ENCODE data around the gene AGAP1.
"Not testable (repeated sequence)": the region's sequence is repeated elsewhere in the genome, so short reads cannot be mapped to it uniquely, and the experiment has no call there.

AGAP1 gene

DNA sequence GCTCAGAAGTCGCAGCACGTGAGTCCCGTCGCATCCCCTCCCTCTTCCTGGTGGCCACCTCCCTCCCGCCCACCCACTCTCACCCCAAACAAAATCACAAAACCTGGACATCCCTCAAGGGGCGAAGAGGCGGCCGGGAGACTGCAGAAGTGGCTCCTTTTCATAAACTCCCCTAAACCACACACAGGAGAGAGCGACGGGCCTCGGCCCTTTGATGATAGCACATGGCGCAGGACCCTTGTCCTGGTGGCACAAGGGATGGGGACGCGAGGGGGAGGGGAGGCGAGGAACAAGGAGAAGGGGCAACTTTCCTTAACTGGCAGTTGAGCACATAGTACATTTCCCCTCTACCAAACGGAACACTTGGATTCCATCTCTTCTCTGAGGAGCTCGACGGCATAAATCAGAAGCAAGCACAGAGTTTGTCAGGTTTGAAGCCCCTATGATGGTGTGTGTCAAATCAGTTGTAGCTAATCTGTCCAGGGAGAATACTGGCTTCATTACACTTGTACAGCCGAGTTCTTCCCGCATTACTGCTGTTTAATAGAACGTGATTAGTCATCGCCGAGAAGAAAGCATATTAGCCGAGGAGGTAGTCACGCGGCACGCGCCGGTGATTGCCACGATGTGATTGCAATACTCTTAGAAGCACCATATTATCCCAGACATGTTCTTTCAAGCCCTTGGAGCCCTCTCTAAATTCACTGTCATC lies 630.5 kb downstream of the AGAP1 start:
- DNase-seq = no peak

DNA sequence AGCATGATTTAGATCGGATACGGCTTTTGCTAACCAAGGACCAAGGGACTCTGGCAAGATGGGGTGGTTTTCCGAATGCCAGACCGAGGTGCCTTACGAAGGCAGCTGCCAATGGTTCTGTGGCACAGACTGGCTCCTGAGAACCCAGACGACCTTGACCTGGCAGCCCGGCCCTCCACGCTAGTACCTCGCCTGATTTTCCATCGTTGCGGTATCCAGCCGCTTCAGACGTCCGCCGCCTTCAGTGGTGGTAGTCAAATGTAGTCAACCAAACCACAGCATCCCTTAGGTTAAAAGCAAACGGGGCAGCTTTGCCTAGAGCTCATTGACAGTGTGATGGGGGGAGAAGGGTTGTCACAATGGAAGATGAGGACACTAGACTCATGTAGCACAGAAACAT lies 631.7 kb downstream of the AGAP1 start:
- DNase-seq = no peak

DNA sequence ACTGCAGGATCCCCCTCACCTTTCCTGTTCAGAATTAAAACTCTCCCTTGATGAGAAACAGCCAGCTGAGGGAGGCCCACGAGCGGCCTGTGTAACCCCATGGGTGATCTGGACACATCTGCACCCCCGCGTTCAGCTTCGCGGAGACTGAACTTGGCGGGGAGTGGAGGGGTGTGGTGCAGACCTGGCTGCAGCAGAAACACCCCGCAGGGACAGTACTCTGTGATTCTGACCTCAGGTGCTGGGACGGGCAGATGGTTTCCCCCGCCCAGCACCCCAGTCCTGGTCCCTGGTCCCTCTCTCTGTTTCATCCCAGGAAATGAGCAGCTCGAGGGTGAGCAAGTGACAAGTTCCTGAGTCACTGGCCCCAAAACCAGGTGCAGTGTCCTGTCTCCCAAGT lies 633.2 kb downstream of the AGAP1 start:
- no peak for DNase-seq

DNA sequence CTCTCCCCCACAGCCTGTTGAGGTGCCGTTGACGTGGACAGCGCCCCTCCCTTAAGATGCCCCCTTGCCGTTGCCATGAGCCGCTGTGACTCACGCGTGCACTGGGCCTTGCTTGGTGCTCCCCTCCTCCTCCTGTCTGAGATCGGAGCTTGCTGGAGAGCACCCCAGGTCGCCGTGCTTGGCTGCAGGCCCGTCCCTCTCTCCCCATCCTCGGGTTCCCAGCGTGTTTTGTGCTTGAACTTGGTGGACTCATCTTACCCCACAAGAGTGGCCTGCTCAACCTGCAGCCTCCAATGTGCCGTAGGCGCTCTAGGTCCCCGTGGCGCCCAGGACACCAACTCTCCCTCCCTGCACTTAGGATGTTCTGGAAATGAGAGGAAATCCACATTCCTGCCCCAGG lies 634.5 kb downstream of the AGAP1 start:
- no peak for DNase-seq

DNA sequence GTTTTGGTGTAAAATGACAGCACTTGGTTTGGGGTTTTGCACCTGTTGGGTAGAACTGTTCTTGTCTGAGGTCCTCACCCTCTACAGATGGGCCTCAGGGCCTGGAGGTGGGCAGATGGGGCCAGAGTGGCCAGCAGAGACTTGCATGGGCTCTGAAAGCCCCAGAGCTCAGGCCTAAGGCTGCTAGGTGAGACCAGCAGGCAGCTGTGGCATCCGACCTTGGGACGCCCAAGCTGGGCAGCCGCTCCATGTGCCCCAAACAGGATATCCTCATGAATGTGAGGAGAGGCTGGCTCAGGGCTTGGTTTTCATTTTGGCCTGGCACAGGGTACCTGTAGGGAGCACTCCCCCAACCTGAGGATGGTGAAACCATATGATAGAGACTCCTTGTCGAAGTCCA lies 636.1 kb downstream of the AGAP1 start:
- no peak for DNase-seq

DNA sequence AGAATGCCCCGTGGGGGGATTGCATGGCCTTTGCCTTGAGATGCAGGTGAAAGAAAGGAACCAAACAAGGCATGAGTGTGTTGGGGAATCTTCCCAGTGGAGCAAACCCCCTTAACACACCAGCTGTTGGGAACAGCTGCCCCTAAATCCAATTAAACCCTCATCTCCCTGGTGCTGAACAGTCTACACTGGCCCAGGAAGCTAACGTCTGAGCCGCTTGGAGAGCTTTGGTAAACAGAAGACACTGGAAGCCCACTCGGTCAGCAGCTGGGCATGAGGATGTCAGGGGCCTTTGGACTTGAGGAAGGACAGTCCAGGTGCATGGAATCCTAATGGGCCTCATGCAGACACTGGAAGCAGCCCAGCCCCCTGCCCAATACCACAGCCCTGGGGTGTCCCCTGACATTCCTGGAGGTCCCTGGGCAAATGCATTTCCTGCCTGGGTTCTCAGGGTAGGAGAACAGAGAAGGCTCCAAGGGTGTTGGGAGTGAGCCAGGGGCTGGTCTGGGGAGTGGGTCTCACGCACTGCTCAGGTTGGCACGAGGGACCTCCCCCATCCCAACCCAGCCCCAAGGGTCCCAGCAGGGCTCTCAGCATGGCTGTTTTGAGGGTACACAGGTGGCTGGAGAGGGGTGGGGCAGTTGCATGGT lies 636.6 kb downstream of the AGAP1 start:
- no peak for DNase-seq

DNA sequence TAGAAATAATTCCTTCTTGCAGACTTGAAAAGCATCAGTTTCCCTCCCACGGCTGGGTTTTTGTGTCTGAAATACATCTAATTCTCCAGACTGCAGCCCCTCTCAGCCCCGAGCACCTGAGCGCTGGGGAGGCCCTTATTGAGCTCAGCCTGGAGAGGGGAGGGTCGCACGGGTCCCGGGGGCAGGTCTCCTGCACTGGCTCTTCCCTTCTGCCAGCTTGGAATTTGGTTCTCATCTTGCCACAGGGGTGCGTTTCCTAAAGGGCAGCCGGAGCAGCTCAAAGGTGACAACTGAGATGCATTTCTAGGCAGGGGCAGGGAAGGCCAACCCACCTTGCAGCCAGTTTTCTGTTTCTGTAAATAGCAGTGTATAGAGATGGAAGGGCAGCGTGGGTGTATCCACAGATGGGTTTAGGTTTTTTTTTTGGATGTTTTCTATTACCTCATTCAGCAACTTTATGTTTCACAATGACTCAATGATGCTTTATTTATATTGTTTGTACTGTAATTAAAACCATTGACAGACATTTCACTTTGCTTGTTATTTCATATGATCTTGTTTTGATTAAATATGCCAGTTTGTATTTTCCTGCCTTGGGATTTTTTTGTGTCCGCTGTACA lies 637.3 kb downstream of the AGAP1 start:
- DNase-seq = no peak

DNA sequence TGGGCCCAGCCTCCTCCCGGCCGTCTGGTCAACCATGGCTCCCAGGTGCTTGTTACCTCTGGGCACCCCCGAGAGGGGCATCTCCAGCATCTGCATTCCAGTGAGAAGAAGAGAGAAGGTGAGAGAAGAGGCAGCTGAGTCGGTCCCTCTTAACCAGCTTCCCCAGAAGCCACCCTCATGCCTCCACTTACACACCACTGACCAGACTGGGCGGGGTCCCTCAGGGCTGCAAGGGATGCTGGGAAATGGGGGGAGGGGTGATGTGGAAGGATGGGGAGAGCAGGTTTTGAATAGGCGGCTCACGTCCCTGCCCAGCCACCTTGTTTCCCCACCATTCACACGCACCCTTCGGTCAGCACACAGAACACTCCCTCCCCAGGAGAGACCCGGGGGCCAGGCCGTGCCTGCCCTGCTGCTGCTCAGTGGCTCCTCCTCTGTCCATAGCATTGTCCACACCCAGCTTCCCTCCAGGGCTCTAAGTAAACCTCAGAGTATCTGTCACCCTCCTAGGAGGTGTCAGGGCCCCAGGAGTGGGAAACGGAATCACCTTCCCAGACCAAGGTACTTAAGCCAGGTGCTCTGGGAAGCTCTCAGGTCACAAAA lies 639.7 kb downstream of the AGAP1 start:
- DNase-seq = no peak

DNA sequence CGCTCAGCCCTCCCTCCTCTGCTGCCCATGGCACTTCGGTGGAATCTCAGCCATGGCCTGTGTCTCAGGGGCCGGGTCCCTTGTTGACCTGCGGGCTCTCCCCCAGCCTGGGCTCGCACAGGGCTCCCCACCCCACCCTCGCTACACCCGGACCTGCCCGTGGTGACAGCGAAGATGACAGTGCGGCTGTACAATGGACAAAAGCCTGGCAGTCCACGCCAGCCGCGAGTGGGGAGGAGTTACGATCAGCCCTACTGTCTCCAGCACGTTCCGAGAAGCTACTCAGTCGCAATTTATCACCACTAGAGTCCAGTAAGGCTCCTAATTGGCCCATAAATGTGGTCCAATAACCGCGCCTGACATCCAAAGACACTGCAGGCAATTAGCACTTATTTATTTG lies 642.7 kb downstream of the AGAP1 start:
- DNase-seq = no peak

DNA sequence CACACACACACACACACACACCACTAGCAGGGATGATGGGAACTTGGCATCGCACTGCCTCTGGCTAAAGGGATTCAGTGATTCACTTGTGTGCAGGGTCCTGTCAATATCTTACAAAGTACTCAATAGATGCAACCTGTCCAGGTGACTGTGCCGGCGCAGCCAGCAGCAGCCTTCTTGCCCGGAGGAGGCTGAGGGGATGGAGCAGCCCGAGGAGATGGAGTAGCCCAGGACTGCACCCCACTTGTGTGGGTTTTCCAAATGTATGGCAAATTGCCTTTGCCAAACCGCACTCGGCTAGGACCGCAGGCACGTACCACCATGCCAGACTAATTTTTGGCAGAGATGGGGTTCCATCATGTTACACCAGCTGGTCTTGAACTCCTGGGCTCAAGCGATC lies 643.2 kb downstream of the AGAP1 start:
- no peak for DNase-seq

DNA sequence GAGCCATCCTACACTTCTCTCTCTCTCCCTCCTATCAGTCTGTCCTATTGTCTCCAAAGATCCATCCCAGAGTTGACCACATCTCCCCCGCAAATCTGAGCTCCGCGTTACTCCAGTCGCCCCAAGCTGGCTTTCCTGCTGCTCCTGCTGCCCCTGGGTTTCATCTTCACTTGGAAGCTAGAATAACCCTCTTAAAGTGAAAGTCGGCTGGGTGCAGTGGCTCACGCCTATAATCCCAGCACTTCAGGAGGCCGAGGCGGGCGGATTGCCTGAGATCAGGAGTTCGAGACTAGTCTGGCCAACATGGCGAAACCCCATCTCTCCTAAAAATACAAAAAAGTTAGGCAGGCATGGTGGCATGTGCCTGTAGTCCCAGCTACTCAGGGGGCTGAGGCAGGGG lies 647.8 kb downstream of the AGAP1 start:
- DNase-seq = not testable (repeated sequence)

DNA sequence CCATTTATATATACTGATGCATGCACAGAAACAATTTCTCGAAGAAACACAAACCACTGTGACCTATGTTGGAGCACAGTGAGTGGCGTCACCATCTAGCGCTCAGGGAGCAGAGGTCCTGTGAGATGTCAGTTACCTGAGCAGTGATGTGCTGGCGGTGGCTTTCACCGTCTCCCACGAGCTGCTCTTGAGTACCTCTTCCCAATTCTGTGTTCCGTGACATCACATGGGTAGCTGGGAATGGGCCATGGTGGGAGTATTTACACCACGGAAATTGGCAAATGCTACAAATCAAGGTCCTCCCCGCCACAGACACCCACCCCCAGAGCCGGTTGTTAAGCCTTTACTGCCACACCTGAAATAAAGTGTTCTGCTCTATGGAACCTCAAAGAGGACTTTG lies 650.0 kb downstream of the AGAP1 start:
- no peak for DNase-seq

DNA sequence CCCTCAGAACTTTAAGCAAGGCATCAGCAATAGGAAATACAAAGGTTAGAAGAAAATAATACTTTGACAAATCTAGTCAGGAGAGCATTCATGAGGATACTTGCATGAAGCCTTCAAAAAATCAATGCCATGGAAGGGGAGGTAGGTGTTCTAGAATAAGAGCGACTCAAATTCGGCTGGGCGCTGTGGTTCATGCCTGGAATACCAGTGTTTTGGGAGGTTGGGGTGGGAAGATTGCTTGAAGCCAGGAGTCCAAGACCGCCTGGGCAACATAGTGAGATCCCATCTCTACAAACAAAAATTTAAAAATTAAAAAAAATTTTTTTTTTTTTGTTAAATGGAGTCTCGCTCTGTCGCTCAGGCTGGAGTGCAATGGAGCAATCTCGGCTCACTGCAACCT lies 652.6 kb downstream of the AGAP1 start:
- DNase-seq = no peak

DNA sequence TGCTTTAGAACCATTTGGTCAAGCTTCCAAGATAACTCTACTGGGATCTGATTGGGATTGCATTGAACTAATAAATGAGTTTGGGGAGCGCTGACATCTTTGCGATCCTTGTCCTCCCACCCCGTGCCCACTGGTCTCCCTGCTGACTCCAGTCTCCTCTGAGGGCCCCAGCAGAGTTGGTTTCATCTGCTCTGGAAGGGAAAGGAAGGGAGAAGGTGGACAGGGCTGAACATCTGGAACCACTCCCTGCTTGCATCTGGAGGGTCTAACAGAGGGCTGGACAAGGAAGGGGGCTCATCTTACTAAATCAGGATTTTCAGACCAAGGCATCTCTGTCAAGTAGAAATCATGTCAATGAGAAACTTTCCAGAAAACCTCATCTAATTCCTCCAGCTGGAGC lies 661.6 kb downstream of the AGAP1 start:
- DNase-seq = no peak

DNA sequence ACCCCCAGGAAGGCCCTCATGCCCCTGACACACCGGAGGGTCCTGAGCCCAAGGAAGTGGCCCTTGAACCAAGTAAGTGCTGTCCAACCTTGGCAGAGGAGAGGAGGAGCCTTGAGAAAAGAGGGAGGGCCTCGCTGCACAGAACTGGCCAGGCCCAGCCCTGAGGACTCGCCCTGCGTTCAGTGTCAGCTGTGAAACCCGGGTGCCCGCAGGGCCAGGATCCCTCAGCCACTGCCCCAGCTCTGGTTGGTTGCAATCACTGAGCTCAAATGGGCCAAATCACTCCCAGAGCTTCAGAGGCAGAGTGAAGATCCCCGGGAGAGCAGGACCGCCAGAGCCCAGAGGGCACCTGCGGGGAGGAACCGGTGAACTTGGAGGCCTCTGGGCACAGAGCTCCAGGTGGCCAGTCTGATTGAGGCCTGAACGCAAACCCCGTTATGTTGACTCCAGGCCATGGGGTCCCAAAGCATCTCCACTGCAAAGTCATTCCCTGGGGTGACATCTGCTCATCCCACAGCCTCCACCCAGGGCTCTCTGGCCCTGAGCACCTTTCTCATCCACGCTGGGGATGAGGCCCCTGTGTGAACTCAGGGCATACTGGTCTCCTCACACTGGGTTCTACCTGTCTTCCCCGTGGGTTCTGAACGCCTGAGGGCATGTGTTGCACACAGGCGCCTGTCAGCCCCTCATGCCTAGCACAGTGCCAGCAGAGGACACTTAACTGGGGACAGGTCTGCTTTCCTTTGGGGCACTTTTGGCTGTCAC lies 662.4 kb downstream of the AGAP1 start:
- DNase-seq = no peak

DNA sequence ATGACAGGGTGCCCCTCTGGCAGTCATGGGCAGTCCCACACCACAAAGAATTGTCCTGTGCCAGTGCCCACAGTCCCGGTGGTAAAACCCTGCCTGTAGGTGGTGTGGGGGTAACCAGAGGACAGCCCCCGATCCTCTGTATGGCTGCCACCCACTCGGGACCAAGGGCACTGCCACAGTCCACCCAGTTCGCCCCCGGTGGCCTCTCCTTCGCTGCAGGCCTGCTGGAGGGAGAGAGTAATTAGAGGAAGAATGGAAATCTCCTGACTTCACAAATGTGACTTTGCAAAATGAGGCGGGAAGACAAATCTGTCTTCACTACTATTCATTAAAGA lies 663.0 kb downstream of the AGAP1 start:
- DNase-seq = no peak

DNA sequence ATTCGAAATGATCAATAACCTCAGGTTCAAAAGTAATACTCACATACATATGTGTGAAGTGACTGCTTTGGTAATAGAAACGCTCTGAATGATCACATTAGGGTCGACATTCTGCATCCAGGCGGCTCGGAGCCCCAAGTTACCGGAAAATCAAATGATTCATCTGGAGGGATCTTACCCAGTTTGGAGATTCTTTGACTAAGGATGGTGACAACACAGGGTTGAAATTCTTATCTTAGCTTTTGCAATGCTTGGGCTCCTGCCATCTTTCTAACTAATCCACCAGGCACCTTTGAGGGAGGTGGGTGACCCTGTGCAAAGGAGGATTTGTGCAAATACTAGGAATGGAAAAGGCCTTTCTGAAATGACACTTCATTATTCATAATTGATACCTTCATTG lies 663.5 kb downstream of the AGAP1 start:
- DNase-seq = no peak

DNA sequence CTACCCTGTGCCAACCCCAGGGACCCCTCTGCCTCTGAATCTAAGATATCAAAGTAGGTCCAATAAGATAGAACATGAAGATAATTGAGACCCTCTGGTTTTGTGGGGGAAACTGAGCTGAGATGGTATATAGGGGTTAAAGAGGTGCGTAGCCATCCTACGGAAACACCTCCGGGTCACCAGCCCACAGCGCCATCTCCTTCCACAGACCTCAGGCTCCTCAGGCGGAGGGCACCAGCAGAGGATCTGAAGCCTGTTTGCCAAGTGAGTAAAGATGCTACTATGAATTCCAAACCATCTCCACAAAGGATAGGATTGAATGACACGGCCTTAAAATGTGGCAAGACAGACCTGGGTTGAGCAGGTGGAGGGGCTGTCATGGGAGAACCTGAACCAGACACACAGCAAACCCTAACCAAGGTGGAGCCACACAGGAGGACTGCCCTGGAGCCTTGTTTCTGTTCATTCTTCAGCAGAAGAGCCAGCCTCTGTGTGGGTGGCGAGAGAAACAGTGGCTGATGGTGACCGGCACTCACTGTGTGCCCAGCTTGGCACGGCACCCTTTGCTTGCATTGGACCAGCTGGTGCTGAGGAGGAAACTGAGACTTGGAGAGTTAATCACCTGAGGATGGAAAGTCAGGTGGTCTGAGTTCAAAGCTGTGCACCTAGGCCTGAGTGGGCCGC lies 664.1 kb downstream of the AGAP1 start:
- DNase-seq = no peak

DNA sequence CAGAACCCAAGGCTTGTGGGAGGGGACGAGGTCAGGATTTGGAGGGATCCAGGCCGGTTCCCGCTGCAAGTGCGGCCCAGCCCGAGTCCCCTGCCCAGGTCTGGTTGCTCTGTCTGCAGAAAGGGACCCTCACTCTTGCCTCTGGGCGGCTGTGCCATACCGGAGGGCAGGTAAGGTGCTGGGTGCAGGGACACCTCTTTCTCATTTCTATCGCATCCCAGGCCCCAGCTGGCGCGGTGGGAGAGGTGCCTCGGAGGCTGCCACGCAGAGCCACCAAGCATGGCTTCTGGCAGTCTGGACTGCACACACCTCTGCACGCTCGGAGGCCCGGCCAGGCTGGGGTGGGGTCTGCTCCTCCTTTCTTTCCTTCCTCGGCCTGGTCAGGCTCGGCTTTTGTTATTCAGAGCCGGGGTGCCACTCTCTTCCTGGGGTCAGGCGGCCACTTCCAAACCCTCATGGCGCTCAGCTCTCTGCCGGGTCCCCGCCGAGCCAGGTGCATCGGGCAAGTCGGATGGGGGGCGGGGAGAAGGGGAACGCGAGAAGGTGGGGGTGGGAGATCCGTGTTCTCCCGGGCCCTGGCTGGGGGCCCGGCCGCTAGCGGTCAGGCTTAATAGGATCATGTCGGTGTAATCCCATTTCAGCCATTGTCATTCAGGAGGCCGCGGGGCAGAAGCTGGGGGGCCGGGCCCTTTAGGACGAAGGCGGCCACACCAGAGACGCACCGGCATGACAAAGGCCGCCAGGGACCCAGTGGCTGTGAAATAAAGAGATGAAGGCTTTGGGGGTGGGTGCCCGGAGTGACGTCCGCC lies 665.3 kb downstream of the AGAP1 start:
- no peak for DNase-seq

DNA sequence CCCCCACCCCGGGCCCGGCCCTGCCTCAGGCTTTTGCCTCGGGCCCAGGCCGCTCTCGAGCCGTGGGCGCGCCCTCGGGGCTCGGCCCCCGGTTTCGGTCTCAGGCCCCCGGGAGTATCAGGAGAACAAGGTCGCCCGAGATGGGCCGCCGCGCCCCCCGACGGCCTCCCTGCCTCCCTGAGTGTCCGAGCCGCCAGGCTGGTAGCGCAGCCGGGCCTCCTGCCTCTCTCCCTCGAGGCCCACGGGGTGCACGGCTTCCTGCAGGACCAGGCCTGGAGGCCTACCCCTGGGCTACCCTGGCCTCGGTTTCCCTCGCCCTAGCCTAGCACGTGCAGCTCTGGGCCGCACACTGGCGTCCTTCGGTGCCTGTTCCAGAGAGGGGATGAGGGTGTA lies 665.9 kb downstream of the AGAP1 start:
- no peak for DNase-seq

DNA sequence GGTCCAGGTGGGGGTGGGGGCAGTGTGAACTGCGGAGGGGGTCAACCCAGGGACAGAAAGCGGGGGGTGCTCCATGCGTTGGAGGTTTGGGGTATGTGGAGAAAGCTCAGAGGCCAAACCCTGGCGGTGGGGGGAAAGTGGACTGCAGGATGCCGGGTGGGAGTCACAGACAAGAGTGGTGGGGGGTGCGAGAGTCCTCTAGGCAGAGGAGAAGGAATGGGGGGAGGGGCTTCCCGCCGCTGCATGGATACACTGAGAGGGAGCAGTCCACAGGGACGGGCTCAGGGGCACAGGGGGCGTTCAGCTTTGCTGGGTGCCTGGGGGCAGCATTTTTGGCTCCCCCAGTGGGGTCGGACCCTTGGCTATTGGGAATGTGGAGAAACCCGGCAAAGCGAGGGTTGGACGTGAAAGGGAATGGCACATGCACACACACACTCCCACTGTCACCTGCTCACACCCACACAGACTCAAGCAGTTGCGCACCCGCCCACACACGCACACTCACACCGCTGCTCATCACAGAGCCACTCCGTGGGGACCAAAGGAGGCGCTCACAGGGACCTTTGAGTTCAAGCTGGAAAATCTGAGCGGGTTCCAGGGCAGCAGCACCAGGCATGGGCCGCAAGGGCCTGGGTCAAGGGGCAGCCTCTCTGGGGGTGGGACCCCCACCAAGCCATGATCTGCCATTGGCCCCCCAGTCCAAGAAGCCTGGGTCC lies 666.7 kb downstream of the AGAP1 start:
- no peak for DNase-seq

Data from activated CD4-positive, alpha-beta T cell treated with anti-CD3 and anti-CD28 coated beads, Interleukin-2, Interleukin-6, amounts not matched to agents 100 ng/mL and 50 ng/mL, durations not matched to agents 16 hours and 8 hours (primary cell).